T-cell (primary cell): ENCODE results near the gene GK. TPM values are rescaled to one million over a fixed set of nuclear protein-coding genes. Genes with fewer than 3 reads are reported as not detected.

Source experiments
- ATAC-seq, 4 experiments: fragments of 200-7000 bp in 3 of 4; fragments of 150-1000 bp in 1 of 4; cut with Tn5 transposase; replicated peaks in 1 of 4; 1 replicate in 3 of 4; 2 replicates in 1 of 4; pipeline ENCODE4 v1.10.0; 2021; ENCODE audit warnings: moderate library complexity in 3 of 4, mild to moderate bottlenecking in 2 of 4, moderate number of reproducible peaks in 1 of 4
- CTCF ChIA-PET, 2 donors: fragments of 300-600 bp; sonication (Branson Sonifier 250); formaldehyde crosslinking; loops; one replicate each; lab custom pipeline; 2022; ENCODE audit warnings: antibody characterized with exemption in 2 of 2; lab: Charles Lee
- POLR2A ChIA-PET, 2 donors: fragments of 300-600 bp; sonication (Branson Sonifier 250); formaldehyde crosslinking; loops; one replicate each; lab custom pipeline; 2022; ENCODE audit warnings: antibody characterized with exemption in 2 of 2; lab: Charles Lee
- DNase-seq, 35 experiments: peaks; one replicate each; pipeline versions ENCODE4 v3.0.0 to v3.0.0-alpha.2; 2013 to 2023
- H3K27ac ChIP-seq: one replicate; pipeline ENCODE4 v1.5.1; 2013; ENCODE audit warnings: low read length
- H3K27me3 ChIP-seq, 2 experiments: replicated peaks in 1 of 2; 1 replicate in 1 of 2; 2 replicates in 1 of 2; pipeline versions ENCODE4 v1.6.1 to v1.7.0; 2013; ENCODE audit warnings: low read length in 1 of 2, mixed read lengths in 1 of 2; ENCODE audit not compliant: control insufficient read depth in 2 of 2, insufficient read depth in 2 of 2; ENCODE audit errors: extremely low read depth in 1 of 2
- H3K36me3 ChIP-seq, 2 donors: 1 replicate in 1 of 2; 2 replicates in 1 of 2; pipeline versions ENCODE4 v1.6.1 to v1.7.0; 2013; ENCODE audit warnings: low read length in 1 of 2; ENCODE audit not compliant: control insufficient read depth in 2 of 2, insufficient read depth in 1 of 2; ENCODE audit errors: extremely low read depth in 1 of 2
- H3K4me1 ChIP-seq, 2 experiments: 1 replicate in 1 of 2; 2 replicates in 1 of 2; pipeline versions ENCODE4 v1.6.1 to v1.7.0; 2013; ENCODE audit warnings: low read length in 2 of 2, mixed read lengths in 1 of 2; ENCODE audit not compliant: insufficient read depth in 2 of 2, control insufficient read depth in 1 of 2; ENCODE audit errors: extremely low read depth in 1 of 2
- H3K4me3 ChIP-seq, 2 donors: 1 replicate in 1 of 2; 2 replicates in 1 of 2; pipeline versions ENCODE4 v1.5.1 to v1.7.0; 2013; ENCODE audit warnings: mild to moderate bottlenecking in 2 of 2, low read length in 1 of 2, moderate library complexity in 1 of 2; ENCODE audit not compliant: control insufficient read depth in 1 of 2; ENCODE audit errors: extremely low read depth in 1 of 2
- H3K9me3 ChIP-seq: 2 replicates; pipeline ENCODE4 v1.7.0; 2013
- H3K27ac Mint-ChIP-seq, 2 donors: one replicate each; pipeline ENCODE4 v1.8.0; 2020 to 2021; ENCODE audit warnings: mild to moderate bottlenecking in 2 of 2, mixed read lengths in 2 of 2
- H3K27me3 Mint-ChIP-seq, 2 donors: one replicate each; pipeline ENCODE4 v1.8.0; 2021 to 2022; ENCODE audit warnings: mixed read lengths in 2 of 2
- H3K36me3 Mint-ChIP-seq: one replicate; pipeline ENCODE4 v1.8.0; 2021; ENCODE audit warnings: mixed read lengths
- H3K4me1 Mint-ChIP-seq, 3 donors: one replicate each; pipeline ENCODE4 v1.8.0; 2020 to 2022; ENCODE audit warnings: mixed read lengths in 3 of 3, mild to moderate bottlenecking in 1 of 3
- H3K4me3 Mint-ChIP-seq, 3 donors: one replicate each; pipeline ENCODE4 v1.8.0; 2020 to 2022; ENCODE audit warnings: mild to moderate bottlenecking in 3 of 3, mixed read lengths in 3 of 3, moderate library complexity in 3 of 3
- H3K9me3 Mint-ChIP-seq, 3 donors: one replicate each; pipeline ENCODE4 v1.8.0; 2020 to 2022; ENCODE audit warnings: mixed read lengths in 3 of 3
- WGBS: methylation state at CpG from one replicate; pipeline ENCODE4 v1.1.5; 2013; ENCODE audit warnings: missing lambda C conversion rate; ENCODE audit not compliant: insufficient coverage; 5-methylcytosine and 5-hydroxymethylcytosine counted together
- total RNA-seq, 35 experiments: library from RNA in 6 of 35; stranded (reverse) in 6 of 35; fragments of 120-200 nt in 1 of 35; gene quantifications; one replicate each; pipeline versions ENCODE4 v1.2.1 to v1.2.4 and lab custom pipeline; 2013 to 2026

GK gene
- total RNA-seq, 5 donors from 2014 or later (not counting 1 experiment from before 2014, with no cell fraction given) = 3.1 to 6.8 (median 5.3) TPM

GRCh38 chrX:30618160-30618765 lies 35.0 kb upstream of the GK start:
- no peak overlapping the region for H3K27ac Mint-ChIP-seq
- Histone ChIP-seq H3K9me3 (no peaks in the 10 kb centered on the region), H3K36me3 (no peaks in the 10 kb centered on the region), H3K4me3 (no peak overlapping the region), H3K4me1 (no peaks in the 10 kb centered on the region), H3K27me3 (no peaks in the 10 kb centered on the region), H3K27ac (no peak overlapping the region)
- H3K4me3 Mint-ChIP-seq = no peak overlapping the region
- POLR2A ChIA-PET = no interaction called here
- peaks cover 4 to 21% (median 13%) of the 10 kb centered on the region in 3 donors for H3K9me3 Mint-ChIP-seq
- DNase-seq (no peak), ATAC-seq (no peak)
- no peaks in the 10 kb centered on the region for H3K4me1 Mint-ChIP-seq
- H3K27me3 Mint-ChIP-seq = peaks cover 0 to 6% of the 10 kb centered on the region in 2 donors
- CTCF ChIA-PET = no interaction called here
- no CpG with 5 or more reads among the region's 7 CpGs for WGBS
- peaks cover 4% of the 10 kb centered on the region for H3K36me3 Mint-ChIP-seq

GRCh38 chrX:30620125-30620524 lies 33.1 kb upstream of the GK start:
- H3K4me1 ChIP-seq = no peaks in the 10 kb centered on the region
- no peaks in the 10 kb centered on the region for H3K9me3 ChIP-seq
- Mint-ChIP-seq H3K4me1 (no peaks in the 10 kb centered on the region), H3K27me3 (peaks cover 0 to 6% of the 10 kb centered on the region in 2 donors), H3K36me3 (peaks cover 4% of the 10 kb centered on the region), H3K4me3 (no peak overlapping the region), H3K9me3 (peaks cover 4 to 27% (median 15%) of the 10 kb centered on the region in 3 donors), H3K27ac (no peak overlapping the region)
- H3K27ac ChIP-seq = no peak overlapping the region
- ATAC-seq = no peak
- H3K27me3 ChIP-seq = no peaks in the 10 kb centered on the region
- no peak overlapping the region for H3K4me3 ChIP-seq
- no peak for DNase-seq
- WGBS = no CpG with 5 or more reads among the region's 3 CpGs
- CTCF ChIA-PET = interaction anchor here in 1 of 2 donors (0.5 kb wide), 1 partner anchor 69 kb away, joined by 3 read pairs; no protein-coding TSS in a partner anchor
- POLR2A ChIA-PET = no interaction called here
- no peaks in the 10 kb centered on the region for H3K36me3 ChIP-seq

- ChIA-PET POLR2A (no interaction called here), CTCF (no interaction called here)
- DNase-seq (no peak), ATAC-seq (no peak)
- Histone ChIP-seq H3K27me3 (no peaks in the 10 kb centered on the region), H3K4me1 (no peaks in the 10 kb centered on the region), H3K9me3 (no peaks in the 10 kb centered on the region), H3K36me3 (no peaks in the 10 kb centered on the region), H3K4me3 (no peak overlapping the region), H3K27ac (no peak overlapping the region)
- Mint-ChIP-seq H3K36me3 (peaks cover 4% of the 10 kb centered on the region), H3K9me3 (peaks cover 4 to 27% (median 15%) of the 10 kb centered on the region in 3 donors), H3K27me3 (peaks cover 0 to 6% of the 10 kb centered on the region in 2 donors), H3K27ac (no peak overlapping the region), H3K4me3 (no peak overlapping the region), H3K4me1 (no peaks in the 10 kb centered on the region)
- no CpG with 5 or more reads among the region's 2 CpGs for WGBS
Observed at GRCh38 chrX:30620980-30621618, 32.1 kb upstream of the GK start.

GRCh38 chrX:30622361-30622760 lies 30.9 kb upstream of the GK start:
- H3K4me1 ChIP-seq = no peaks in the 10 kb centered on the region
- CTCF ChIA-PET = no interaction called here
- Mint-ChIP-seq H3K4me1 (no peaks in the 10 kb centered on the region), H3K9me3 (peaks cover 4 to 23% (median 12%) of the 10 kb centered on the region in 3 donors), H3K4me3 (no peak overlapping the region), H3K27me3 (peaks cover 0 to 6% of the 10 kb centered on the region in 2 donors), H3K36me3 (peaks cover 4% of the 10 kb centered on the region), H3K27ac (no peak overlapping the region)
- no peaks in the 10 kb centered on the region for H3K36me3 ChIP-seq
- no peaks in the 10 kb centered on the region for H3K27me3 ChIP-seq
- H3K9me3 ChIP-seq = no peaks in the 10 kb centered on the region
- WGBS = no CpG with 5 or more reads among the region's 2 CpGs
- POLR2A ChIA-PET = no interaction called here
- H3K4me3 ChIP-seq = no peak overlapping the region
- ATAC-seq (no peak), DNase-seq (no peak)
- H3K27ac ChIP-seq = no peak overlapping the region

- POLR2A ChIA-PET = no interaction called here
- no peak overlapping the region for H3K4me3 ChIP-seq
Observed at GRCh38 chrX:30626402-30626801, 26.8 kb upstream of the GK start.

GRCh38 chrX:30627818-30628652 lies 25.2 kb upstream of the GK start:
- Histone ChIP-seq H3K36me3 (no peaks in the 10 kb centered on the region), H3K4me1 (no peaks in the 10 kb centered on the region), H3K27ac (no peak overlapping the region), H3K4me3 (no peak overlapping the region), H3K9me3 (no peaks in the 10 kb centered on the region), H3K27me3 (no peaks in the 10 kb centered on the region)
- H3K36me3 Mint-ChIP-seq = no peaks in the 10 kb centered on the region
- no CpG with 5 or more reads among the region's 8 CpGs for WGBS
- H3K4me3 Mint-ChIP-seq = no peak overlapping the region
- DNase-seq (no peak), ATAC-seq (no peak)
- POLR2A ChIA-PET = no interaction called here
- H3K27ac Mint-ChIP-seq = no peak overlapping the region
- CTCF ChIA-PET = interaction anchor here in 1 of 2 donors (0.6 kb wide), 1 partner anchor 145 kb away, joined by 4 read pairs; no protein-coding TSS in a partner anchor
- no peaks in the 10 kb centered on the region for H3K27me3 Mint-ChIP-seq
- no peaks in the 10 kb centered on the region for H3K4me1 Mint-ChIP-seq
- peaks cover 0 to 8% (median 5%) of the 10 kb centered on the region in 3 donors for H3K9me3 Mint-ChIP-seq

More at GRCh38 chrX:30626402-30626801, 26.8 kb upstream of the GK start:
- Histone ChIP-seq H3K27me3 (no peaks in the 10 kb centered on the region), H3K27ac (no peak overlapping the region), H3K36me3 (no peaks in the 10 kb centered on the region), H3K4me1 (no peaks in the 10 kb centered on the region), H3K9me3 (no peaks in the 10 kb centered on the region)
- Mint-ChIP-seq H3K36me3 (no peaks in the 10 kb centered on the region), H3K27ac (no peak overlapping the region), H3K9me3 (peaks cover 4 to 18% (median 12%) of the 10 kb centered on the region in 3 donors), H3K4me3 (no peak overlapping the region), H3K4me1 (no peaks in the 10 kb centered on the region), H3K27me3 (no peaks in the 10 kb centered on the region)
- CTCF ChIA-PET = interaction anchor here in 1 of 2 donors (1.1 kb wide), 1 partner anchor 57 kb away, joined by 3 read pairs; no protein-coding TSS in a partner anchor
- WGBS = no CpG with 5 or more reads among the region's 2 CpGs
- no peak for ATAC-seq
- no peak for DNase-seq
